OCI-LY3 (cell line): ENCODE results near the gene GRK1.

Experiments
- CTCF ChIP-seq: fragments of 200-600, 300-600 bp; sonication (generic); IDR thresholded peaks from 2 replicates; pipeline ENCODE4 v1.5.1; 2014; ENCODE audit warnings: antibody characterized with exemption, low read length, low read depth
- EZH2phosphoT487 ChIP-seq: fragments of 200-600 bp; shearing (Covaris generic); IDR thresholded peaks from 2 replicates; pipeline ENCODE4 v1.6.1; 2018; ENCODE audit warnings: antibody characterized with exemption, mixed run types, low read depth

DNA sequence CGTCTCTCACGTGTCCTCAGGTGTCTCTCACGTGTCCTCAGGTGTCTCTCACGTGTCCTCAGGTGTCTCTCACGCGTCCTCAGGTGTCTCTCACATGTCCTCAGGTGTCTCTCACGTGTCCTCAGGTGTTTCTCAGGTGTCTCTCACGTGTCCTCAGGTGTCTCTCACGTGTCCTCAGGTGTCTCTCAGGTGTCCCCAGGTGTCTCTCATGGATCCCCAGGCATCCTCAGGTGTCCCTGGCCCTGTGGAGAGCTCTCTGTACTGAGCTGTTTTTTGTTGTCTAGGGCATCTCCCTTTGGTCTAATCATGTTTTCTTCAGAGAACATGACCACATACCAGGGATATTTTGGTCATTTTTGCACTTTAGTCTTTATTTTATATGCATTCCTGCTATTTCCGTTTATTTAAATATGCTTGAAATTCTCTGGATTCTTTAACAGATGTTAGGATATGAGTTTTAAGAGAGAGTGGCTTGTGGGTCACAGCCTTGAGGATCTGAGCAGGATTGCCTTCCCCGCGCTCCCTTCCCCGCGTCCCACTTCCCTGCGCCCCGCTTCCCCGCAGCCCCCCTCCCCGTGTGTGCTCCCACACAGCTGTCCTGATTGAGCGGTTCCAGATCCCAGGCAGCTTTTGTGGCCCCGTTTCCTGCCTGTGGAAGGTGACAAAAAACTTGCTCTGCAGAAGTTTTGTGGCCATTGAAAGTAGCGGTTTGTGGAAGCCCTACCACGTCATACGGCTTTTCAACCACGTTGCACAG lies 40.9 kb upstream of the GRK1 start:
- TF ChIP-seq CTCF (no peak), EZH2phosphoT487 (no peak)
